Neural cell (in vitro differentiated cells): ENCODE data around the gene CHST11. TPM values are rescaled to one million over a fixed set of nuclear protein-coding genes. Genes with fewer than 3 reads are reported as not detected.

Experiments
- H2AFZ ChIP-seq: fragments of 200-600, 300-800 bp; sonication (generic), shearing (Covaris generic); 2 replicates; pipeline ENCODE4 v1.6.0; 2014; ENCODE audit warnings: low read depth, mild to moderate bottlenecking, antibody characterized with exemption, low read length, moderate library complexity
- H3F3A ChIP-seq: fragments of 200-600 bp; shearing (Covaris generic); 2 replicates; pipeline ENCODE4 v1.6.1; 2016; ENCODE audit warnings: mild to moderate bottlenecking, moderate library complexity, mixed read lengths, antibody characterized with exemption, low read length; ENCODE audit not compliant: insufficient read depth, poor library complexity, severe bottlenecking
- H3K27ac ChIP-seq: fragments of 200-600, 300-800 bp; sonication (generic), shearing (Covaris generic); 2 replicates; pipeline ENCODE4 v1.5.1; 2014; ENCODE audit warnings: mild to moderate bottlenecking, low read length, moderate library complexity
- H3K27me3 ChIP-seq: fragments of 300-800, 200-600 bp; sonication (generic), shearing (Covaris generic); 2 replicates; pipeline ENCODE4 v1.6.0; 2014; ENCODE audit warnings: mild to moderate bottlenecking, low read depth, low read length, moderate library complexity; ENCODE audit not compliant: insufficient read depth
- H3K36me3 ChIP-seq: fragments of 300-800, 200-600 bp; sonication (generic), shearing (Covaris generic); 2 replicates; pipeline ENCODE4 v1.5.1; 2014; ENCODE audit warnings: mild to moderate bottlenecking, antibody characterized with exemption, low read length, moderate library complexity; ENCODE audit not compliant: insufficient read depth
- H3K4me2 ChIP-seq: fragments of 300-800, 200-600 bp; sonication (generic), shearing (Covaris generic); 2 replicates; pipeline ENCODE4 v1.6.0; 2014; ENCODE audit warnings: mild to moderate bottlenecking, low read length
- H3K4me3 ChIP-seq: fragments of 300-800, 200-600 bp; sonication (generic), shearing (Covaris generic); 2 replicates; pipeline ENCODE4 v1.5.1; 2014; ENCODE audit warnings: mild to moderate bottlenecking, low read length, moderate library complexity
- H3K79me2 ChIP-seq: fragments of 200-600 bp; shearing (Covaris generic); replicated peaks from 2 replicates; pipeline ENCODE4 v1.6.0; 2014; ENCODE audit warnings: mild to moderate bottlenecking, low read length, moderate library complexity; ENCODE audit not compliant: insufficient read depth
- H3K9ac ChIP-seq: fragments of 300-800, 200-600 bp; sonication (generic), shearing (Covaris generic); 2 replicates; pipeline ENCODE4 v1.6.1; 2016; ENCODE audit warnings: mild to moderate bottlenecking, low read length, mixed read lengths
- H3K9me2 ChIP-seq: fragments of 200-600 bp; shearing (Covaris generic); 2 replicates; pipeline ENCODE4 v1.6.1; 2016; ENCODE audit warnings: mild to moderate bottlenecking, low read length, mixed read lengths; ENCODE audit not compliant: insufficient read depth
- H3K9me3 ChIP-seq: fragments of 200-600, 300-800 bp; sonication (generic), shearing (Covaris generic); 2 replicates; pipeline ENCODE4 v1.6.1; 2016; ENCODE audit warnings: mild to moderate bottlenecking, mixed run types, low read length, moderate library complexity, mixed read lengths
- H4K20me1 ChIP-seq: fragments of 200-600 bp; shearing (Covaris generic); 2 replicates; pipeline ENCODE4 v1.6.1; 2016; ENCODE audit warnings: mild to moderate bottlenecking, mixed run types; ENCODE audit not compliant: insufficient read depth
- EP300 ChIP-seq: fragments of 450-650 bp; conservative IDR thresholded peaks from 2 replicates; pipeline ENCODE4 v1.6.1; 2014; ENCODE audit warnings: antibody characterized with exemption, mild to moderate bottlenecking, moderate library complexity; ENCODE audit not compliant: poor library complexity, severe bottlenecking
- EZH2 ChIP-seq: fragments of 200-600, 300-800 bp; shearing (Covaris generic), sonication (generic); IDR thresholded peaks from 2 replicates; pipeline ENCODE4 v1.6.1; 2014; ENCODE audit warnings: antibody characterized with exemption, low read length, borderline replicate concordance, mild to moderate bottlenecking; ENCODE audit not compliant: insufficient read depth, poor library complexity, severe bottlenecking
- MXI1 ChIP-seq: fragments of 450-650 bp; conservative IDR thresholded peaks from 2 replicates; pipeline ENCODE4 v1.6.1; 2014; ENCODE audit warnings: antibody characterized with exemption, mild to moderate bottlenecking; ENCODE audit not compliant: poor library complexity, severe bottlenecking
- RAD21 ChIP-seq: fragments of 450-650 bp; conservative IDR thresholded peaks from 2 replicates; pipeline ENCODE4 v1.6.1; 2014; ENCODE audit warnings: antibody characterized with exemption, mild to moderate bottlenecking, moderate library complexity
- SMC3 ChIP-seq: fragments of 450-650 bp; conservative IDR thresholded peaks from 2 replicates; pipeline ENCODE4 v1.6.1; 2014; ENCODE audit warnings: antibody characterized with exemption, mild to moderate bottlenecking, moderate library complexity; ENCODE audit not compliant: poor library complexity
- TAF1 ChIP-seq: IDR thresholded peaks from 2 replicates; pipeline ENCODE4 v1.6.1; 2012; ENCODE audit warnings: low read depth
- polyA plus RNA-seq: library from polyadenylated mRNA; depleted of rRNA; stranded (reverse); fragments of >200 nt; gene quantifications from 2 replicates; pipeline ENCODE4 v1.2.3, GENCODE V29; 2014
- TF ChIP-seq, protein P1 (sequence below): fragments of 450-650 bp; IDR thresholded peaks from 2 replicates; pipeline ENCODE4 v1.5.1; 2014; ENCODE audit warnings: antibody characterized with exemption, mild to moderate bottlenecking, moderate library complexity; ENCODE audit not compliant: poor library complexity, severe bottlenecking
- TF ChIP-seq, protein P2 (sequence below): IDR thresholded peaks from 2 replicates; pipeline ENCODE4 v1.6.1; 2012; ENCODE audit warnings: borderline replicate concordance

CHST11 gene
- polyA plus RNA-seq, 1 donor from 2014 or later = 15.0 TPM

DNA sequence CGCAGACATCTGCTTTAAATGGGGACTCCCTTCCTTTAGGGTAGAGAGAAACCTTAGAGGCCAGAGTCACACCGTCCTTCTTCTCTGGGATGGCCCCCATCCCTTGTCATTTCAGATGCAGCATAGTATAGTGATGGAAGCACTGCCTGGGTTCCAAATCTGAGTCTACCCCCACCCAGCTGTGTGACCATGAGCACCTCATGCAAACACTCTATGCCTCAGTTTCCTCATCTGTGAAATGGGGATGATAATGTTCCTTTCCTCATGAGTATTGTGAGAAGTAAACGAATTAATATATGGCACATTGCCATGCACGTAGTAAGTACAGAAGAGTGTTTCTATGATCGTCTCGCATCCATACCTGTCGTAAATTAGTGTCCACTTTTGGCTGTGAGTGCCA is 259.4 kb downstream of the CHST11 start:
- Histone ChIP-seq H3K79me2 (no peaks in the 10 kb centered on the region), H2AFZ (no peak overlapping the region), H3K4me3 (no peak overlapping the region), H3K4me2 (no peak overlapping the region), H3K27ac (no peak overlapping the region), H3K27me3 (no peaks in the 10 kb centered on the region), H3F3A (no peaks in the 10 kb centered on the region), H4K20me1 (no peaks in the 10 kb centered on the region), H3K9me2 (no peaks in the 10 kb centered on the region), H3K36me3 (no peaks in the 10 kb centered on the region), H3K9me3 (no peaks in the 10 kb centered on the region), H3K9ac (no peak overlapping the region)
- TF ChIP-seq RAD21 = no peak
- TF ChIP-seq, protein P1, sequence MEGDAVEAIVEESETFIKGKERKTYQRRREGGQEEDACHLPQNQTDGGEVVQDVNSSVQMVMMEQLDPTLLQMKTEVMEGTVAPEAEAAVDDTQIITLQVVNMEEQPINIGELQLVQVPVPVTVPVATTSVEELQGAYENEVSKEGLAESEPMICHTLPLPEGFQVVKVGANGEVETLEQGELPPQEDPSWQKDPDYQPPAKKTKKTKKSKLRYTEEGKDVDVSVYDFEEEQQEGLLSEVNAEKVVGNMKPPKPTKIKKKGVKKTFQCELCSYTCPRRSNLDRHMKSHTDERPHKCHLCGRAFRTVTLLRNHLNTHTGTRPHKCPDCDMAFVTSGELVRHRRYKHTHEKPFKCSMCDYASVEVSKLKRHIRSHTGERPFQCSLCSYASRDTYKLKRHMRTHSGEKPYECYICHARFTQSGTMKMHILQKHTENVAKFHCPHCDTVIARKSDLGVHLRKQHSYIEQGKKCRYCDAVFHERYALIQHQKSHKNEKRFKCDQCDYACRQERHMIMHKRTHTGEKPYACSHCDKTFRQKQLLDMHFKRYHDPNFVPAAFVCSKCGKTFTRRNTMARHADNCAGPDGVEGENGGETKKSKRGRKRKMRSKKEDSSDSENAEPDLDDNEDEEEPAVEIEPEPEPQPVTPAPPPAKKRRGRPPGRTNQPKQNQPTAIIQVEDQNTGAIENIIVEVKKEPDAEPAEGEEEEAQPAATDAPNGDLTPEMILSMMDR = no peak
- TF ChIP-seq, protein P2, sequence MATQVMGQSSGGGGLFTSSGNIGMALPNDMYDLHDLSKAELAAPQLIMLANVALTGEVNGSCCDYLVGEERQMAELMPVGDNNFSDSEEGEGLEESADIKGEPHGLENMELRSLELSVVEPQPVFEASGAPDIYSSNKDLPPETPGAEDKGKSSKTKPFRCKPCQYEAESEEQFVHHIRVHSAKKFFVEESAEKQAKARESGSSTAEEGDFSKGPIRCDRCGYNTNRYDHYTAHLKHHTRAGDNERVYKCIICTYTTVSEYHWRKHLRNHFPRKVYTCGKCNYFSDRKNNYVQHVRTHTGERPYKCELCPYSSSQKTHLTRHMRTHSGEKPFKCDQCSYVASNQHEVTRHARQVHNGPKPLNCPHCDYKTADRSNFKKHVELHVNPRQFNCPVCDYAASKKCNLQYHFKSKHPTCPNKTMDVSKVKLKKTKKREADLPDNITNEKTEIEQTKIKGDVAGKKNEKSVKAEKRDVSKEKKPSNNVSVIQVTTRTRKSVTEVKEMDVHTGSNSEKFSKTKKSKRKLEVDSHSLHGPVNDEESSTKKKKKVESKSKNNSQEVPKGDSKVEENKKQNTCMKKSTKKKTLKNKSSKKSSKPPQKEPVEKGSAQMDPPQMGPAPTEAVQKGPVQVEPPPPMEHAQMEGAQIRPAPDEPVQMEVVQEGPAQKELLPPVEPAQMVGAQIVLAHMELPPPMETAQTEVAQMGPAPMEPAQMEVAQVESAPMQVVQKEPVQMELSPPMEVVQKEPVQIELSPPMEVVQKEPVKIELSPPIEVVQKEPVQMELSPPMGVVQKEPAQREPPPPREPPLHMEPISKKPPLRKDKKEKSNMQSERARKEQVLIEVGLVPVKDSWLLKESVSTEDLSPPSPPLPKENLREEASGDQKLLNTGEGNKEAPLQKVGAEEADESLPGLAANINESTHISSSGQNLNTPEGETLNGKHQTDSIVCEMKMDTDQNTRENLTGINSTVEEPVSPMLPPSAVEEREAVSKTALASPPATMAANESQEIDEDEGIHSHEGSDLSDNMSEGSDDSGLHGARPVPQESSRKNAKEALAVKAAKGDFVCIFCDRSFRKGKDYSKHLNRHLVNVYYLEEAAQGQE = no peak
- TF ChIP-seq TAF1 = no peak
- no peak for TF ChIP-seq EP300
- no peak for TF ChIP-seq MXI1
- TF ChIP-seq EZH2 = no peak
- TF ChIP-seq SMC3 = no peak

DNA sequence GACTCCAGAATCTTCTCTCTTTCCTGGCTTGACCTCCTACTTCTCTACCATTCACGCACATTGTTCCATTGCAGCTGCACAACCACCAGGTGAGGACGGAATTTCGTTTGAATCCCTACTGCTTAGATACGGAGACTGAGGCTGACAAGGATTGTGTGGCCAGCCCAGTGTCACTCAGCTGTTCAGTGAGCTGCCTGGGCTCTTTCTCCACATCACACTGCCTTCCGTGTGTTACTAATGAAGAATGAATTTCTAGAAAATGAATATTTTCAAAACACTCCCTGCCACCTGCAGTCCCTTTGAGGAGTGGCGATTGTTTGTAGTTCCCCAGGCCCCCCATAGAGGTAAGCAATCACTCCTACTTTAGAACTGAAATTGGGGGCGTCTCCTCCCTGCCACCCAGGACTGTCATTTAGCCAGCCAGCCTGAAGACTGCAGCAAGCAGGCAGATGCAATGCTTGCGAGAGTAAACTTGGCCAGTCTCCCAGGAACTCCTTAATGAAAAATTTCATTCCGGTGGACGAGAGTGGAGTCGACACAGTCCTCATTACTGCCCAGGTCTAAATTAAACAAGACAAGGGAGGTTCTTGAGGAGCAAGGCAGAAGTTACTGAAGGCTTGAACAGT is 261.7 kb downstream of the CHST11 start:
- H3K36me3 ChIP-seq = no peaks in the 10 kb centered on the region
- no peak overlapping the region for H3K4me3 ChIP-seq
- H3F3A ChIP-seq = peaks cover under 1% of the 10 kb centered on the region
- H2AFZ ChIP-seq = no peak overlapping the region
- no peak for TF ChIP-seq RAD21
- H3K9me3 ChIP-seq = no peaks in the 10 kb centered on the region
- H3K9ac ChIP-seq = no peak overlapping the region
- H4K20me1 ChIP-seq = no peaks in the 10 kb centered on the region
- no peaks in the 10 kb centered on the region for H3K79me2 ChIP-seq
- no peaks in the 10 kb centered on the region for H3K9me2 ChIP-seq
- H3K27ac ChIP-seq = no peak overlapping the region
- no peak overlapping the region for H3K4me2 ChIP-seq
- H3K27me3 ChIP-seq = no peaks in the 10 kb centered on the region
